Stomach smooth muscle (tissue), 2 donors: ENCODE measurements around the gene LPP.

Source experiments
- H3K27ac ChIP-seq: one replicate; pipeline ENCODE4 v1.7.0; 2013; ENCODE audit warnings: mild to moderate bottlenecking, low read length, inconsistent platforms
- H3K27me3 ChIP-seq, 2 donors: one replicate each; pipeline ENCODE4 v1.7.0; 2013; ENCODE audit warnings: low read length in 2 of 2; ENCODE audit not compliant: insufficient read depth in 2 of 2, control insufficient read depth in 1 of 2
- H3K36me3 ChIP-seq, 2 donors: one replicate each; pipeline ENCODE4 v1.7.0; 2013; ENCODE audit warnings: low read length in 2 of 2; ENCODE audit not compliant: control insufficient read depth in 2 of 2, insufficient read depth in 2 of 2
- H3K4me1 ChIP-seq: one replicate; pipeline ENCODE4 v1.7.0; 2013; ENCODE audit warnings: low read length; ENCODE audit not compliant: control insufficient read depth, insufficient read depth
- H3K4me3 ChIP-seq, 2 donors: one replicate each; pipeline ENCODE4 v1.7.0; 2013; ENCODE audit warnings: low read length in 2 of 2
- H3K9ac ChIP-seq, 2 donors: one replicate each; pipeline ENCODE4 v1.7.0; 2013; ENCODE audit warnings: low read length in 2 of 2, mild to moderate bottlenecking in 1 of 2
- H3K9me3 ChIP-seq, 2 donors: one replicate each; pipeline ENCODE4 v1.7.0; 2013; ENCODE audit warnings: low read length in 2 of 2; ENCODE audit not compliant: control insufficient read depth in 2 of 2
- donor health status: healthy.
- donor health status: Pancreatic carcinoma.

Gene LPP

DNA sequence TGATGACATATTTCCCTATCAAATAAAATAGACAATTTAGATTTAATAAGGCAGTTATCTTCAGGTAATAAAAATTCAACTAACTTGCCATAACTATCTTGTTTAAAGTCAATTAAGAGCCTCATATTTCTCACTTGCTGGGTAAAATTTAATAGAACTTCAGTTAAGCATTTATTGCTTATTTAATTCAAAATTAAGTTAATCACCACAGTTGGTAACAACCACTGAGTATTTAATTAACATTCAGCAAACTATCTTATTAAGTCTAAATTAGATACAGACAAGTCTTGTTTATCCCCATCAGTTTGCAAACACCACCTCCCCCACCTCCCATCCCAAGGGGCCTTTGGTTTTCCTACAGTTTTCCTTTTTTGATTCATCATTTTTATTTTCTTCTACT, 14.7 kb downstream of the LPP start:
- Histone ChIP-seq H3K36me3 (no peaks in the 10 kb centered on the region), H3K4me1 (peaks cover 57% of the 10 kb centered on the region), H3K9me3 (no peaks in the 10 kb centered on the region), H3K4me3 (no peak overlapping the region), H3K27ac (peak overlapping the region; percentile 32), H3K27me3 (no peaks in the 10 kb centered on the region), H3K9ac (no peak overlapping the region)

DNA sequence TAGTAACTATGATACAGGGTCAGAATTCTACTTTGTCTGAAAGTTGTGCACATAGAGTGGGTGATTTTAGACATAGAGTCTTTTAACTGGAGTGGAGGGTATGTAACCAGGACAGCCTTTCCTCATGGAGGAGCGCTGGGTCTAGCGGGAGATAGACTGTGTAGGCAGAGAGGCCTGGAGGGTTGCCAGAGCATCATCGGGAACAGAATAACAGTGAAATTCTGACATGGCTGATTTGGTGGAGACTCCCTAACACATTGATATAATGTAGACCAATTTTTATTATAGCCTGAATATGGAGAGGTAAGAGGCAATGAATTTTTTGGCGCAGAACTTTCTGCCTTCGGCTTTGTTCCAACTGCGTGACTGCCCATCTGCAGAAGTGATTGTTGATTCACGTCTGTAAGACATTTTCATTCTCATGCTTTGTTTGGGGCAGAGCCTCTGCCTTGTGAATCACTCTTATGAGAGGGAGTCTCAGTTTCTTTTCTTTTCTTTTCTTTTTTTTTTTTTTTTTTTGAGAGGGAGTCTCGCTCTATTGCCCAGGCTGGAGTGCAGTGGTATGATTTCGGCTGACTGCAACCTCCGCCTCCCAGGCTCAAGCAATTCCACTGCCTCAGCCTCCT, 16.0 kb downstream of the LPP start:
- peak overlapping the region in 1 of 2 donors; percentile 2 for H3K9ac ChIP-seq
- H3K4me3 ChIP-seq, result no peak overlapping the region
- no peaks in the 10 kb centered on the region for H3K9me3 ChIP-seq
- peak overlapping the region; percentile 32 for H3K27ac ChIP-seq
- H3K27me3 ChIP-seq, result no peaks in the 10 kb centered on the region
- peaks cover 52% of the 10 kb centered on the region for H3K4me1 ChIP-seq
- H3K36me3 ChIP-seq, result peaks cover 0 to 3% of the 10 kb centered on the region in 2 donors

DNA sequence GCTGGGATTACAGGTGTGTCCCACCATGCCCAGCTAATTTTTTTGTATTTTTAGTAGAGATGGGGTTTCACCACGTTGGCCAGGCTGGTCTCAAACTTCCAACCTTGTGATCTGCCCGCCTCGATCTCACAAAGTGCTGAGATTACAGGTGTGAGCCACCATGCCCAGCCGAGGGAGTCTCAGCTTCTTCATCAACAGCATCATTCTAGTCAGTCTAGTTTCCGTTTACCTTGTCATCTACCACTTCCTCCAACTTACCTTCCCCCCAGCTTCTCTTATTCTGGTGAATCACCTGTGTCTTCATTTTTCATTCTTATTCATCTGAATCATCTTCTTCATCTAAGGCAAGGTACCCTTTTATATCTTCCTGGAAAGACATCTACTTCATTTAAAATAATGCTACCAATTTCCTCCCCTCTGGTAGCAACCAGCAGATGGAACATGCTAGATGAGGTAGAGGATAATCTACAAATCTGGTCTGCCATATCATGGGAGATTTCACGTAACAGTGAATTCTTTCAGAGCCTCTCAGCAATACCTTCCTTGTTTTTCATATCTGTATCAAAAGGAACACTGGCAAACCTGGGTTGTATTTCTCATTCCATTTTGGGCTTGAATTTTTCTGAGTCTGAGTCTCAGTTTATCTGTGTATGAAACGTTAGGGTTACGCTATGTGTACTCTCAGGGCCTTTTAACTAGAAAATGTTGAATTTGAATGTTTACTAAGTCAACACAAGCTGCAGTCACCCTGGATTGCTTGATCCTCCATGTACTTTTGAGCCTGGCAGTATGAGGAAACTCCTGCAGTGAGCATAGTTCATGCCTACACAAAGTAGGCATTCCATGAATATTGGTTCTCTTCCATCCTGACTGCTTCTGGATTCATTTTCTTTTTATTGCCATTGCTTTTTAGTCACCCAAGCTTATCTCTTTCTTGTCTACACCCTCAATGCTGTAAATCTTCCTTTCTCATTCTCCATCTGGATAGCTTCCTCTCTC, 16.8 kb downstream of the LPP start:
- peak overlapping the region; percentile 50 for H3K27ac ChIP-seq
- H3K4me1 ChIP-seq, result peaks cover 52% of the 10 kb centered on the region
- no peak overlapping the region for H3K9ac ChIP-seq

DNA sequence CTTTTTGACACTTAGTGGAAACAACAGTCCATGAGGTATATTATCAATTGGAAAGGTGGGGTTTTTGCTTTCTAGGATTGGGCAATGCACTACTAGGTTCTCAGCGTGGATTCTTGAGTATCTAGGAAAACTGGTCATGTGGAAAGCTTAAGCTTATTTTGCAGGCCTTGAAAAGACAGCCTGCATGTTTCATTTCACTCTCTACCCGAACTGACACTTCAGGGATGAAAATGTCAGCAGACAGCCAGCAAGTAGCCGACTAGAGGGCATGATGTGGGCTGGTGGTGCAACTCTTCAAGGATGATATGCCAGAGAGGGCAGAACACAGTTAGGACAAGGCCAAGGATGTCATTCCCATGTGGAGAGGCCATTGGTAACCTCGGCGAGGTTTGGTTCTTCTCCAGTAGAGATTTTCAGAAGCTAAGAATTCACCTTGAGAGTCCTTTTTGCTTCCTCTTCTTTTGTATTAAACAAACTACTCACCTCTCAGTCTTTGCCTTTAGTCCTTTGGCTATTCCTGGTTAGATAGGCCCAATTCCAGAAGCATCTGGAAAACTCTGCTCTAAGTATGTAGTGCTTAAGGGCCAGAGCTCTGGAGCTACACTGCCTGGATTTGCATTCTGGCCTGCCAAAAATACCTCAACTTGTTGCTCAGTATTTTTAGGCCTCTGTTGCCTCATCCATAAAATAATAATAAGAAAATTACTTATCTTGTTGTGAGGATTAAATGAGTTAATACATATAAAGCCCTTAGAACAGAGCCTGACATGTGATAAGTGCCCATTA, 17.9 kb downstream of the LPP start:
- Histone ChIP-seq H3K27me3 (no peaks in the 10 kb centered on the region), H3K4me1 (peaks cover 55% of the 10 kb centered on the region), H3K9me3 (no peaks in the 10 kb centered on the region), H3K36me3 (peaks cover 0 to 3% of the 10 kb centered on the region in 2 donors), H3K9ac (peak overlapping the region; percentile 13 to 25), H3K4me3 (no peak overlapping the region), H3K27ac (peak overlapping the region; percentile 50)

More for the DNA sequence above, 16.8 kb downstream of the LPP start:
- H3K9me3 ChIP-seq, result no peaks in the 10 kb centered on the region
- no peak overlapping the region for H3K4me3 ChIP-seq
- peaks cover 0 to 3% of the 10 kb centered on the region in 2 donors for H3K36me3 ChIP-seq
- no peaks in the 10 kb centered on the region for H3K27me3 ChIP-seq

DNA sequence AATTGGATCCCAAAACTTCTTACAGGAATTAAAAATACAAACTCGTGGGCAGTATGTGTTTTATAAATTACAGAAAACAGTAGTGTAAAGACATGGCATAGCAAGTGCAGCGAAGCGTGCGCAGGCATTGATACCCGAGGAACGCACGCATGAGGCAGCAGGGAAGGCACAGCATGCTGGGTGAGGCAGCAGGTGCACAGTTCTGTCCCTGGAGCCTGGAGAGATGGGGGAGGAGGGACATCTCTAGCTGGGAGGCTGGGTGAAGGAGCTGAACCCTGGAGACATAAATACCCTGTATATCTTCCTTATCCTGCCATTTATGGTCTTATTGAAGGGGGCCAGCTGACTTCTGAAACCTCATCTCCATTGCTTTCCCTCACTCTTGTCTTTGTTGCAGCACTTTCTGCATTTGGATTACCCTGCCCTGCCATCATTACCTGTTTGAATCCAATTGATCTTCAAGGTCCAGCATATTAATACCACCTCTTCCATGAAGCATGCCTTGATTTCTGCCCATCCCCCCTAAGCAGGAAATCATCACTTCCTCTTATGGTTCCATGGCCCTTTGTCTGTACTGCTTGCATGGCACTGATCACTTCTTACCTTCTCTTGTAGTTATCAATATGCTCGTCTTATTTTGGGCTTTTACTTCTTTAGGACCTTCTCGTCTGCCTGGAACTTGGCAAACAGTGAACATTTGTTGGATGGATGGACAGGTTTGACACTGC, 20.5 kb downstream of the LPP start:
- no peak overlapping the region for H3K9ac ChIP-seq
- peaks cover 67% of the 10 kb centered on the region for H3K4me1 ChIP-seq
- no peaks in the 10 kb centered on the region for H3K27me3 ChIP-seq
- peaks cover 0 to 3% of the 10 kb centered on the region in 2 donors for H3K36me3 ChIP-seq
- peak overlapping the region; percentile 53 for H3K27ac ChIP-seq
- no peaks in the 10 kb centered on the region for H3K9me3 ChIP-seq
- no peak overlapping the region for H3K4me3 ChIP-seq

DNA sequence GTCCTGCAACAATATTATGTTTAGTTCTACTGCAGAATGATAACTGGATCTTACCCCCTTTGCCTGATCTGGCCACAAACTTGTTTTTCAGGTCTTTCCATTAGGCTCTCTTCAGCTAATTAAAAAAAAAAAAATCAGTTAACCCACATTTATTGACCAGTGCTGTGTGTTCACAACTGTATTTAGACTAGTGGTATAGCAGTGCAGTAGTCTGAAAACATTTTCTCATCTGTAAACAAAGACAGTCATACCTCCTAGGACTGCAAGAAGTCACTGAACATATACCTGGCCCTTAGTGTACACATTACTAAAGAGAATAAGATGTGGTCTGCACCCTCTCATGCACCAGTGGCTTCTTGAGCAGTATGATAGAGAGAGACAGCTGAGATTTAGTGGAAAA, 22.5 kb downstream of the LPP start:
- no peaks in the 10 kb centered on the region for H3K9me3 ChIP-seq
- peak overlapping the region; percentile 96 for H3K27ac ChIP-seq
- no peak overlapping the region for H3K4me3 ChIP-seq
- peaks cover 69% of the 10 kb centered on the region for H3K4me1 ChIP-seq
- peaks cover 0 to 3% of the 10 kb centered on the region in 2 donors for H3K36me3 ChIP-seq
- H3K27me3 ChIP-seq, result no peaks in the 10 kb centered on the region
- H3K9ac ChIP-seq, result no peak overlapping the region

DNA sequence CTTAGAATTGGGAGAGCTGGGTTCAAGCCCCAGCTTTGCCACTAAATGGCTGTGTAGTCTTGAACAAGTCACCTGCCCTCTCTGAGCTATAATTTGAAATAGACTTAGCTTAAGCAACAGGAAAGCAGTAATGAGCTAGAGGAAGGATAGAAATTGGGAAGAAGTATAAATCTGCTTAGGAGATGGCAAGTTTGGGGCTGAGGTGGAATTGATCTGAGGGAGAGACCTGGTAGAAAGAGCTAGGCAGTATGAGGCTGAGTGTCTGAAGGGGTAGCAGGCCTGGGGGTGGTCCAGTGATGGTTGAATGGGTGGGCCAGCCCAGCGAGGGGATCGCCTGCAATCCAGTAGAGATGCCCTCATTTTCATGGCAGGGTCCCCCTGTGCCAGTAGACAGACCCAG, 22.9 kb downstream of the LPP start:
- Histone ChIP-seq H3K36me3 (peaks cover 0 to 3% of the 10 kb centered on the region in 2 donors), H3K4me3 (no peak overlapping the region), H3K4me1 (peaks cover 69% of the 10 kb centered on the region)

DNA sequence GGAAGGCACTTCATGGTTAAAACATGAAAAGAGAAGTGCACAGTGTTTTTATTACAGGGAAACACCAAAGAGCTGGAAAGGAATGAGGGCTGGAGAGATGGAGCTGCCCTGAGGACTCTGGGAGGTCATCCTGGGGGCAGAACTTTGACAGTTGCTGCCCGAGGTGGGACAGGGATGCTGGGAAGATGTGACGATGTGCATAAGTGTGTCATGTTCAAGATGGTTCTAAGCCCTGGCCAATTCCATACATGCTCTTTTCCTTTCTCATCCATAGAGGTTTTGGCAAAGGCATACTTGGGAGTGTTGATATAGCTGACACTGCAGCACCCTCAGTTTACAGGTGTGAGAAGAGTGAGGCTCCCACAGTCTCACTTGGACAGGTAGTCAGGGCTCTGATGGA, 23.8 kb downstream of the LPP start:
- no peaks in the 10 kb centered on the region for H3K9me3 ChIP-seq
- H3K4me1 ChIP-seq, result peaks cover 71% of the 10 kb centered on the region
- peak overlapping the region; percentile 96 for H3K27ac ChIP-seq
- H3K36me3 ChIP-seq, result peaks cover 0 to 3% of the 10 kb centered on the region in 2 donors
- no peaks in the 10 kb centered on the region for H3K27me3 ChIP-seq
- H3K4me3 ChIP-seq, result peak overlapping the region in 1 of 2 donors; percentile 22
- H3K9ac ChIP-seq, result peak overlapping the region in 1 of 2 donors; percentile 13

More for the DNA sequence above, 22.9 kb downstream of the LPP start:
- Histone ChIP-seq H3K9ac (no peak overlapping the region), H3K27ac (peak overlapping the region; percentile 96), H3K27me3 (no peaks in the 10 kb centered on the region), H3K9me3 (no peaks in the 10 kb centered on the region)

DNA sequence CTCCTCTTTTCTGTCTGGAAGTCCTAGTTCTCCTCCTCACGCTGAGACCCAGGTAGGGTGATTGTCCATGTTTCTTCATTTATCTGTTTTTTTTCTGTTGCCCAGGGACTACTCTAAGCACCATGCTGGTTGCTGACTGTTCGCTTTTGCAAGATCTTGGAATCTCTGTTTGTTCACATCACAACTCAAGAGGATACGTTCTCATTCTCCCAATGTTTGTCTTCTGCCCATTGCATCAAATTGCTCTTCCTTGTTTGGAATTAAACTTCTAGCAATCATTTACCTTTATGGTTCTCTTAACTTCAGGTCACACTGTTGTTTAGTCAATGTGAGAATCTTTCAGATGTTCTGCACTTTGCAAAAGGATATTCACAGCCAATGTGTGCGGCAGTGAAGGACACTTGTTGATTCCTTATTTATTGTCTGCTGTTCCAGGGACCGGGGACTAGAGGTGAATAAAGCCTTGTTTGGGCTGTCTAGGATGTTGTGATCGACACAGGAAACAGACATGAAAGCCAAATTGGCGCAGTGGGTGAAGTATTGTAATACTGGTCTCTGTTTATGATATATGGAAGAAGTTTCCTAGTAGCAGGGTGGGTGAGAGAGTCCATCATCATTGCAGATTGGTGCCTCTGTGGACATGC, 24.5 kb downstream of the LPP start:
- Histone ChIP-seq H3K27me3 (no peaks in the 10 kb centered on the region), H3K9me3 (no peaks in the 10 kb centered on the region), H3K9ac (peak overlapping the region; percentile 48 to 67), H3K4me1 (peaks cover 75% of the 10 kb centered on the region), H3K36me3 (peaks cover 0 to 3% of the 10 kb centered on the region in 2 donors), H3K4me3 (peak overlapping the region in 1 of 2 donors; percentile 15), H3K27ac (peak overlapping the region; percentile 96)
